AG10803 (cell line): Measurements from ENCODE around the gene SULT6B1.

Experiments
- DNase-seq: peaks from one replicate; pipeline ENCODE4 v3.0.0; 2010; ENCODE audit warnings: low read depth
- H3K4me3 ChIP-seq: 2 replicates; pipeline ENCODE4 v1.5.1; 2011; ENCODE audit warnings: mild to moderate bottlenecking, low read length, control low read depth
- CTCF ChIP-seq: conservative IDR thresholded peaks from 2 replicates; pipeline ENCODE4 v1.5.1; 2011; ENCODE audit warnings: mild to moderate bottlenecking, low read length, control low read depth, inconsistent platforms

SULT6B1 gene

GRCh38 chr2:37180006-37180639, 8.3 kb downstream of the SULT6B1 start:
- peak; percentile 18 for DNase-seq
- TF ChIP-seq CTCF = 0 out of 2 replicates have a peak, but pooled peaks have one; percentile 4
- no peak overlapping the region for H3K4me3 ChIP-seq

GRCh38 chr2:37173741-37174140, 14.7 kb downstream of the SULT6B1 start:
- no peak for TF ChIP-seq CTCF
- H3K4me3 ChIP-seq = no peak overlapping the region
- DNase-seq = no peak

GRCh38 chr2:37171624-37171950, 16.9 kb downstream of the SULT6B1 start:
- no peak for TF ChIP-seq CTCF
- no peak for DNase-seq
- no peak overlapping the region for H3K4me3 ChIP-seq

GRCh38 chr2:37168217-37168981, 20.1 kb downstream of the SULT6B1 start:
- peak; percentile 40 for DNase-seq
- no peak overlapping the region for H3K4me3 ChIP-seq
- peak; percentile 76 for TF ChIP-seq CTCF

- no peak for DNase-seq
- no peak for TF ChIP-seq CTCF
- H3K4me3 ChIP-seq = no peak overlapping the region
These were observed 20.8 kb downstream of the SULT6B1 start for GRCh38 chr2:37167636-37168180.

GRCh38 chr2:37164757-37165156, 23.7 kb downstream of the SULT6B1 start:
- TF ChIP-seq CTCF = no peak
- H3K4me3 ChIP-seq = no peak overlapping the region
- no peak for DNase-seq
